Glutamatergic neuron (in vitro differentiated cells): Measurements from ENCODE around the gene SLITRK1. TPM values are rescaled to one million over a fixed set of nuclear protein-coding genes. Genes with fewer than 3 reads are reported as not detected.

Experiments used
- DNase-seq: peaks from one replicate; pipeline ENCODE4 v3.0.0; 2022
- H3K27ac Mint-ChIP-seq: one replicate; pipeline ENCODE4 v1.8.0; 2020; ENCODE audit warnings: mild to moderate bottlenecking, mixed read lengths, inconsistent platforms; ENCODE audit not compliant: unreplicated experiment
- H3K27me3 Mint-ChIP-seq: one replicate; pipeline ENCODE4 v1.8.0; 2020; ENCODE audit warnings: mild to moderate bottlenecking, moderate library complexity, mixed read lengths, inconsistent platforms; ENCODE audit not compliant: unreplicated experiment
- H3K36me3 Mint-ChIP-seq: one replicate; pipeline ENCODE4 v1.8.0; 2020; ENCODE audit warnings: mild to moderate bottlenecking, mixed read lengths, inconsistent platforms; ENCODE audit not compliant: unreplicated experiment
- H3K4me1 Mint-ChIP-seq: one replicate; pipeline ENCODE4 v1.8.0; 2020; ENCODE audit warnings: mild to moderate bottlenecking, low read depth, mixed read lengths, inconsistent platforms; ENCODE audit not compliant: unreplicated experiment
- H3K4me3 Mint-ChIP-seq: one replicate; pipeline ENCODE4 v1.8.0; 2020; ENCODE audit warnings: mild to moderate bottlenecking, mixed read lengths, inconsistent platforms; ENCODE audit not compliant: unreplicated experiment
- H3K9me3 Mint-ChIP-seq: one replicate; pipeline ENCODE4 v1.8.0; 2020; ENCODE audit warnings: mild to moderate bottlenecking, moderate library complexity, mixed read lengths, inconsistent platforms; ENCODE audit not compliant: unreplicated experiment
- CTCF ChIP-seq: fragments of 200-600 bp; sonication (generic); IDR thresholded peaks from one replicate; pipeline ENCODE4 v1.5.0; 2021; ENCODE audit not compliant: partially characterized antibody, unreplicated experiment
- total RNA-seq: library from RNA; stranded (reverse); fragmentation: NEBNext Ultra II Directional; extraction: Animal tissue kit (Norgen Biotek cat#: 25700); gene quantifications from one replicate; pipeline ENCODE4 v1.2.1, GENCODE V29; 2021; ENCODE audit not compliant: unreplicated experiment

The SLITRK1 gene
- total RNA-seq, 1 donor from 2014 or later, result 69.8 TPM

- Mint-ChIP-seq H3K4me3 (peak overlapping the region; percentile 96), H3K27ac (peak overlapping the region; percentile 95), H3K4me1 (peaks cover 17% of the 10 kb centered on the region), H3K9me3 (peaks cover 24% of the 10 kb centered on the region), H3K36me3 (no peaks in the 10 kb centered on the region), H3K27me3 (peaks cover 15% of the 10 kb centered on the region)
- peak; percentile 31 for DNase-seq
- no peak for TF ChIP-seq CTCF
Measured at GRCh38 chr13:83880275-83881139, 1.8 kb downstream of the SLITRK1 start.

- peak; percentile 37 for DNase-seq
- peak overlapping the region; percentile 84 for H3K27ac Mint-ChIP-seq
- H3K4me3 Mint-ChIP-seq, result peak overlapping the region; percentile 96
- H3K9me3 Mint-ChIP-seq, result peaks cover 24% of the 10 kb centered on the region
- TF ChIP-seq CTCF, result no peak
- H3K27me3 Mint-ChIP-seq, result peaks cover 15% of the 10 kb centered on the region
- H3K36me3 Mint-ChIP-seq, result no peaks in the 10 kb centered on the region
- peaks cover 17% of the 10 kb centered on the region for H3K4me1 Mint-ChIP-seq
Measured at GRCh38 chr13:83879431-83880171, 2.7 kb downstream of the SLITRK1 start.

DNA sequence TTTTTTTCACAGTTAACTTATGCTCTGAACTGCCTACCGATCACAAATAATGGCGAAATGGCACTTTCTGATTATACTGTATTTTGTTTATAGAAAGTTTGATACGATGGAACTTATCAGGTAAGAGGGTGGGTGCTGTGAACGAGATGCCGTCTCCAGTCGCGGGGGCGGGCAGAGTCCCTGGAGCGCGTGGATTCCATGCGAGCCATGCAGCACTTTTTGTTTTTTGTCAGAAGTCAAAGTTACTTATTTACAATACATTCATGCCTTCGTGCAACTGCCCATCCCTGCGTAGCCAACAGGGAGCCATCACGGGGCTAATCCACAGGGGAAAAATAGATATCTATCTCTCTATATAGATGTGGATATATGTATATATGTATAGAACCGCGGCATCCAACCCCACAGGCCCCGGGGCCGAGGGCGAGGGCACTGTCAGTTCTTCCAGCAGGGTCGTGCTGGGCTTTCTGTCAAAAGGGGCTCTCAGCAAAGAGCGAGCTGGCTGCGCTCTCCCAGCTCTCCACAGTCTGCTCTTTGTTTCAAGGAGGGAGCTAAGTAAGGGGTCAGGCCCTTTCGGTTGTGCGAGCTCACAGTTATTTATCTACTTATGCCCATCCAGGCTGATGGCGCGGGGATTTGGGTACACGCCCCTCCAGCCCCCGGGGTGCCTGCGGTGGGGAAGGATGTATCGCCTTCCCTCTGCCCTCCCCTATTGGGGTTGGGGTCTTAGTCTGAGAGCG is 3.4 kb downstream of the SLITRK1 start:
- peaks cover 15% of the 10 kb centered on the region for H3K27me3 Mint-ChIP-seq
- DNase-seq, result peak; percentile 40
- peaks cover 14% of the 10 kb centered on the region for H3K4me1 Mint-ChIP-seq
- H3K36me3 Mint-ChIP-seq, result no peaks in the 10 kb centered on the region
- H3K4me3 Mint-ChIP-seq, result peak overlapping the region; percentile 96
- peaks cover 24% of the 10 kb centered on the region for H3K9me3 Mint-ChIP-seq
- no peak for TF ChIP-seq CTCF
- peak overlapping the region; percentile 84 for H3K27ac Mint-ChIP-seq

DNA sequence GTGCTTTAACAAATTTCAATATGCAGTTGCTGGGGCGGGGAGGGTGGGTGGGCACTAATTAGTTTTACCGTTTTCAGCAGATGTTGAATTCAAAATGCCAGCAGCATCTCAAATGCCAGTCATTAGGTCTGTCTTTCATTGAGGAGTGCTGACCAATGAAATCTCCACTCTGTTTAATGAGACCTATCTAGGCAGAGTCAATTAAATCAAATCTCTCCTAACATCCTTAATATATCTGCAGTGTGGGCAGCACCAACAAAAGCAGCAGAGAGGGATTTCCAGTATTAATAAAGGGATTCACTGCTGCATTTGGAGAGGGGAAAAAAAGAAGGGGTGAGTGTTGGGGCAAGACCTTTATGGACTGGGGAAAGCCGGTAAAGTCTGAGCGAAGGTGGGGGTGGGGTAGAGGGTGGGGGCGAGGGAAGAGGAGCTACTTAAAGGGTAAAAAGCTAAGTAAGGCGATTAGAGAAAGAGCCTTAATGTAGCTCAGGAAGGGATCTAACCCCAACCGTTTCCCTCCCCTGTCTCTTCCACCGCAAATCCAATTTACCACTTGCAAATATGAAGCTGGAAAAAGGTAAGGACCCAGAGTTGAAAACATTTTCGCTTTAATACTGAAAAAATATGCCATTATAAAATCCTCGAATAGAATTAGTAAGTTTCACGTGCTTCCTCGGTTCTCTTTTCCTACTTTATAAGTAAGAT is 4.5 kb downstream of the SLITRK1 start:
- Mint-ChIP-seq H3K4me1 (peaks cover 10% of the 10 kb centered on the region), H3K9me3 (peaks cover 24% of the 10 kb centered on the region), H3K27me3 (peaks cover 15% of the 10 kb centered on the region), H3K36me3 (no peaks in the 10 kb centered on the region), H3K4me3 (peak overlapping the region; percentile 96), H3K27ac (peak overlapping the region; percentile 38)
- TF ChIP-seq CTCF, result no peak
- no peak for DNase-seq
